Inflammatory macrophage (primary cell): ENCODE results near the gene FNDC11.
"Not testable (repeated sequence)": the region's sequence is repeated elsewhere in the genome, so short reads cannot be mapped to it uniquely, and the experiment has no call there.

Source experiments
- DNase-seq, 2 donors: peaks; one replicate each; pipeline ENCODE4 v3.0.0-alpha.2; 2020 to 2022

Gene FNDC11

GRCh38 chr20:63554361-63555278 is 661 bp downstream of the FNDC11 start:
- no peak for DNase-seq

- DNase-seq: no peak
These were observed 1.9 kb downstream of the FNDC11 start for GRCh38 chr20:63555661-63556381.

GRCh38 chr20:63556873-63557478 is 3.0 kb downstream of the FNDC11 start:
- no peak for DNase-seq

- no peak for DNase-seq
These were observed 3.5 kb downstream of the FNDC11 start for GRCh38 chr20:63557481-63557891.

- no peak for DNase-seq
These were observed 5.0 kb downstream of the FNDC11 start for GRCh38 chr20:63558804-63559484.

- DNase-seq: not testable (repeated sequence)
These were observed 5.8 kb downstream of the FNDC11 start for GRCh38 chr20:63559485-63560332.

GRCh38 chr20:63560333-63560805 is 6.4 kb downstream of the FNDC11 start:
- DNase-seq: no peak

GRCh38 chr20:63560856-63561609 is 7.1 kb downstream of the FNDC11 start:
- DNase-seq: no peak

GRCh38 chr20:63561624-63562396 is 7.9 kb downstream of the FNDC11 start:
- no peak for DNase-seq

GRCh38 chr20:63562461-63563224 is 8.7 kb downstream of the FNDC11 start:
- DNase-seq: no peak

- no peak for DNase-seq
These were observed 9.4 kb downstream of the FNDC11 start for GRCh38 chr20:63563225-63563935.

GRCh38 chr20:63564036-63564810 is 10.3 kb downstream of the FNDC11 start:
- no peak for DNase-seq

GRCh38 chr20:63565021-63565698 is 11.2 kb downstream of the FNDC11 start:
- no peak for DNase-seq

GRCh38 chr20:63565699-63566335 is 11.9 kb downstream of the FNDC11 start:
- DNase-seq: no peak

GRCh38 chr20:63566395-63567135 is 12.6 kb downstream of the FNDC11 start:
- DNase-seq: no peak

- no peak for DNase-seq
These were observed 13.1 kb downstream of the FNDC11 start for GRCh38 chr20:63567136-63567385.
